Thoracic aorta (tissue), 2 donors: ENCODE measurements around the gene CCDC88C. TPM values are rescaled to one million over a fixed set of nuclear protein-coding genes. Genes with fewer than 3 reads are reported as not detected.

Source experiments
- ATAC-seq: fragments of 150-250 bp; one replicate; pipeline ENCODE4 v1.8.0; 2017; ENCODE audit warnings: low read depth; ENCODE audit not compliant: insufficient number of reproducible peaks, low FRiP score
- DNase-seq: peaks from one replicate; pipeline ENCODE4 v3.0.0-alpha.2; 2020; ENCODE audit warnings: low spot score
- H3K27ac ChIP-seq, 2 donors: fragments of 200-600 bp; sonication (generic); 1 replicate in 1 of 2; 2 replicates in 1 of 2; pipeline ENCODE4 v1.5.1; 2016; ENCODE audit warnings: mild to moderate bottlenecking in 2 of 2, moderate library complexity in 2 of 2
- H3K27me3 ChIP-seq: fragments of 200-600 bp; sonication (generic); replicated peaks from 2 replicates; pipeline ENCODE4 v1.6.0; 2016; ENCODE audit warnings: mild to moderate bottlenecking; ENCODE audit not compliant: insufficient read depth
- H3K36me3 ChIP-seq: fragments of 200-600 bp; sonication (generic); one replicate; pipeline ENCODE4 v1.5.1; 2016
- H3K4me1 ChIP-seq, 2 donors: fragments of 200-600 bp; sonication (generic); 1 replicate in 1 of 2; 2 replicates in 1 of 2; pipeline versions ENCODE4 v1.5.1 to v1.6.0; 2016; ENCODE audit warnings: low read depth in 2 of 2, mild to moderate bottlenecking in 1 of 2; ENCODE audit not compliant: control insufficient read depth in 1 of 2
- H3K4me3 ChIP-seq: fragments of 200-600 bp; sonication (generic); 2 replicates; pipeline ENCODE4 v1.5.1; 2016; ENCODE audit warnings: mild to moderate bottlenecking
- H3K9me3 ChIP-seq: fragments of 200-600 bp; sonication (generic); 2 replicates; pipeline ENCODE4 v1.5.1; 2016
- total RNA-seq, 2 donors: library from RNA; depleted of rRNA; stranded (reverse); fragments of >200 nt; gene quantifications; one replicate each; pipeline versions ENCODE4 v1.1.0 to v1.2.3, GENCODE V29; 2016
- TF ChIP-seq, protein P1 (sequence below): fragments of 200-600 bp; sonication (generic); IDR thresholded peaks from one replicate; pipeline ENCODE4 v1.5.1; 2019; ENCODE audit warnings: antibody characterized with exemption

Gene CCDC88C
- total RNA-seq, 2 donors from 2014 or later, result 3.7 to 11.5 TPM

DNA sequence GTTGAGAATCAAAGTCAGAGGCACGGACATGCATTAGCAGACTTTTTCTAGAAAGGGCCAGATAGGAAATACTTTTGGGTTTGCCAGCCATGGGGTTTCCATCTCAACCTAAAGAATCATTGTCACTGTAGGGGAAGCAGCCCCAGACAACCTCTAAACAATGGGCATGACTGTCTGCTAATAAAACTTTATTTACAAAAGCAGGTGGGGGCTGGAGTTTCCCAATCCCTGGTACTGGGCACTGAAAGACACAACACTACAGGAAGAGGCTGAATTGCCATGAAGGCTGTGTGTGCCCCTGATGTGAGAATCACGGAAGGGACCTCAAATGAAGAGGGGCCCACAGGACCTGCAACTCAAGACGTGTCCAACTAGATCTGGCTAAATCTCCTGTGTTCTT, 111.1 kb downstream of the CCDC88C start:
- Histone ChIP-seq H3K4me3 (no peak overlapping the region), H3K27me3 (no peaks in the 10 kb centered on the region), H3K9me3 (no peaks in the 10 kb centered on the region), H3K4me1 (no peaks in the 10 kb centered on the region), H3K36me3 (no peaks in the 10 kb centered on the region), H3K27ac (no peak overlapping the region)
- TF ChIP-seq, protein P1, sequence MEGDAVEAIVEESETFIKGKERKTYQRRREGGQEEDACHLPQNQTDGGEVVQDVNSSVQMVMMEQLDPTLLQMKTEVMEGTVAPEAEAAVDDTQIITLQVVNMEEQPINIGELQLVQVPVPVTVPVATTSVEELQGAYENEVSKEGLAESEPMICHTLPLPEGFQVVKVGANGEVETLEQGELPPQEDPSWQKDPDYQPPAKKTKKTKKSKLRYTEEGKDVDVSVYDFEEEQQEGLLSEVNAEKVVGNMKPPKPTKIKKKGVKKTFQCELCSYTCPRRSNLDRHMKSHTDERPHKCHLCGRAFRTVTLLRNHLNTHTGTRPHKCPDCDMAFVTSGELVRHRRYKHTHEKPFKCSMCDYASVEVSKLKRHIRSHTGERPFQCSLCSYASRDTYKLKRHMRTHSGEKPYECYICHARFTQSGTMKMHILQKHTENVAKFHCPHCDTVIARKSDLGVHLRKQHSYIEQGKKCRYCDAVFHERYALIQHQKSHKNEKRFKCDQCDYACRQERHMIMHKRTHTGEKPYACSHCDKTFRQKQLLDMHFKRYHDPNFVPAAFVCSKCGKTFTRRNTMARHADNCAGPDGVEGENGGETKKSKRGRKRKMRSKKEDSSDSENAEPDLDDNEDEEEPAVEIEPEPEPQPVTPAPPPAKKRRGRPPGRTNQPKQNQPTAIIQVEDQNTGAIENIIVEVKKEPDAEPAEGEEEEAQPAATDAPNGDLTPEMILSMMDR, result no peak
- DNase-seq (no peak), ATAC-seq (no peak)

DNA sequence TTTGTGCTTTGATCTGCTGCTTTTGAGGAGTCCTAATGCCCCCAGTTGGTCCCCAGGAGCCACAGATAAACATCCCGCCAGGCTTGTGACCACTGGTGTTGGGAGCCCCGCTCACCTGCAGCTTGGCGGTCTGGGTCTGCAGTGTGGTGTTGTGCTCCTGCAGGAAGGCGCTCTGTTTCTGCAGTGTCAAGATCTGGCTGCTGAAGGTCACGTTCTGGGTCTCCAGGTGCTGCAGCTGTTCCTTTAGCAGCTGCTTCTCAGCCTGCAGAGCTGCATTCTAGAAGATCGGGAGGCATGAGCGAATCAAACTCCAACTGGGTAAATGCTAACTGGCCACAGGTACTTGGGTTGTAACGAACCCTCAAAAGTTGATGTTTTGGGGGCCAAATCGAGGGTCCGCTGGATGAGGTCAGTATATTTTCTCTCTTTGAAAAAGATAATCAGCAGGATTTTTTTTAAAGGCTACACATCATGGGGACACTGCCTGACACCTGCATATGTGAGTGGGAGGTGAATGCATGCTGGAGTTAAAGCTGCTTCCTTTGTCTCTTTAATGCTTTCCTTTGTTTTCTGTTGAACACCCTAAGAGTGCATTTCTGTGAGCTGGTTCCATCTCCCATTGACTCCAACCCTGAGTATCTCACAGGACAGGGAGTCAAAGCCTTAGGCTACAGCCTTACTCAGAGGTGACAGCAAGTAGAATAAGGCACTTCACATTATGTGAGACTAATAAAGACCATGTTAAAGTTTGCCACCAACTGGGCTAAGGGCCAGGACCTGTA, 111.8 kb downstream of the CCDC88C start:
- H3K36me3 ChIP-seq, result no peaks in the 10 kb centered on the region
- no peak for ATAC-seq
- H3K27ac ChIP-seq, result no peak overlapping the region
- H3K4me3 ChIP-seq, result no peak overlapping the region
- no peaks in the 10 kb centered on the region for H3K27me3 ChIP-seq
- no peaks in the 10 kb centered on the region for H3K9me3 ChIP-seq
- H3K4me1 ChIP-seq, result no peaks in the 10 kb centered on the region
- DNase-seq, result no peak
- TF ChIP-seq, protein P1, result no peak

DNA sequence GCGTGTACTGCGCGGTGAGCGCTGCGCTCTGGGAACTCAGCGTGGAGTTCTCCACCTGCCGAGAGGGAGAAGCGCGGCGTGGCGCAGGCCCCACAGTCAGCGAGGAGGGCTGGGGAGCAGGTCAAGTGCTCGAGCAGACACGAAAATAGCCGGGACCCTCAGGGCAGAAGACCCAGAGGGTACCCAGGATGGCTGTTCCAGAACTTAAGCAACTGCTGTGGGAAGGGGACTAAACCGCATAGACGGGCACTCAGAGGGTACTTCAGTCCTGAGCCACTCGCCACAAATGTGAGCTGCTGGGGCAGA, 113.7 kb downstream of the CCDC88C start:
- no peaks in the 10 kb centered on the region for H3K4me1 ChIP-seq

DNA sequence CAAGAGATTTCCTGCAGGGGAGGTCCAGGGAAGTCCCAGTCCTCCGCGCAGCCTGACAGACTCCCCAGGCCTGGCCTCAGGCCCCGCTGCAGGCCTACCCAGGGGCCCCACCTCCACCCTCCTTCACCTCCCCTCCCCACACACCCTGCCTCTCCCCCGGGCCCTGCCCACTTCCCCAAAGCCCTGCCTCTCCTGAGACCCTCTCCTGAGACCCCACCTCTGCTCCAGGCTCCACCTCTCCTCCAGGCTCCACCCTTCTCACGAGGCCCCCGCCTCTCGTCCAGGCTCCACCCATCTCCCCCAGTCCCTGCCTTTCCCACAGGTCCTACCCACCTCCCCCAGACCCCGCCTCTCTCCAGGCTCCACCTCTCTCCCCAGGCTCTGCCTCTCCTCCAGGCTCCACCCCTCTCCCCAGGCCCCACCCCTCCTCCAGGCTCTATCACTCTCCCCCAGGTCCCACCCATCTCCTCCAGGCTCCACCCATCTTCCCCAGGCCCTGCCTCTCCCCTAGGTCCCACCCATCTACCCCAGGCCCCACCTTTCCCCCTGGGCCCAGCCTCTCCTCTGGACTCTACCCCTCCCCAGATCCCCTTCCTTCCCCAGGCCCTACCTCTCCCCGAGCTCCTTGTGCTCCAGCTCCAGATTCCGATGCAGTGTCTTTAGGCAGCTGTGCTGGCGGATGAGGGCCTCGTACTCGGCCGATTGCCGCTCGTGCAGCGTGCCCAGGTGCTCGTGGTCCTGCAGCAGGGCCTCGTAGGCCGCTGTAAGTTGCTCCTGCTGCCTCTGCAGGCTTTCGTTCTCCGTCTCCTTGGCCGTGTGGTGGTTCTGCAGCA, 114.3 kb downstream of the CCDC88C start:
- no peak overlapping the region for H3K27ac ChIP-seq
- no peaks in the 10 kb centered on the region for H3K36me3 ChIP-seq
- no peaks in the 10 kb centered on the region for H3K27me3 ChIP-seq
- H3K4me1 ChIP-seq, result no peaks in the 10 kb centered on the region
- no peak overlapping the region for H3K4me3 ChIP-seq
- DNase-seq (no peak), ATAC-seq (no peak)
- no peaks in the 10 kb centered on the region for H3K9me3 ChIP-seq
- TF ChIP-seq, protein P1, result no peak

More for the DNA sequence above, 113.7 kb downstream of the CCDC88C start:
- H3K9me3 ChIP-seq, result no peaks in the 10 kb centered on the region
- ATAC-seq, result no peak
- H3K27ac ChIP-seq, result no peak overlapping the region
- no peak overlapping the region for H3K4me3 ChIP-seq
- no peak for DNase-seq
- H3K27me3 ChIP-seq, result no peaks in the 10 kb centered on the region
- no peaks in the 10 kb centered on the region for H3K36me3 ChIP-seq
- TF ChIP-seq, protein P1, result no peak

DNA sequence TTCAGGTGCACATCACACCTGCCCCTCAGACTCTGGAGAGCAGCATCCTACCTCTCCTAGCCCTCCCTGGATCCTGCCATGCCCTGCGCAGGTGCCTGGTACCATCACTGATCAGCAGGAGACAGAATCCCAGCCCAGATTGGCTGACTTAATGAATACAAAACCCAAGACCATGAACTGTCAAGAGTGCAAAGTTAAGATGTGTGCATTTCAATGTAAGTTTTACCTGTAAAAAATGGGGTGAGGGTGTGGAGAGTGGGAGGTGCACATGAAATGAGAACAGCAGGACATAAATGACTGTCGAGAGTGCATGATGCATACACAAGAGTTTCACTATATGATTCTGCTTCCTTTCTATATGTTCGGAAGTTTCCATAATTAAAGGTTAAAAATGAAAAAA, 115.2 kb downstream of the CCDC88C start:
- TF ChIP-seq, protein P1, result no peak

More for the DNA sequence above, 115.2 kb downstream of the CCDC88C start:
- Histone ChIP-seq H3K4me1 (no peaks in the 10 kb centered on the region), H3K4me3 (no peak overlapping the region), H3K36me3 (no peaks in the 10 kb centered on the region), H3K27ac (no peak overlapping the region), H3K9me3 (no peaks in the 10 kb centered on the region), H3K27me3 (no peaks in the 10 kb centered on the region)
- no peak for DNase-seq
- no peak for ATAC-seq
